Activated naive CD8-positive, alpha-beta T cell treated with anti-CD3 and anti-CD28 coated beads, Interleukin-2, amount 50 U/mL, for 24 hours (primary cell): ENCODE results near the gene CEL.

Experiments
- ATAC-seq: fragments of 150-1000 bp; cut with Tn5 transposase; one replicate; pipeline ENCODE4 v1.10.0; 2021
- DNase-seq: peaks from one replicate; pipeline ENCODE4 v3.0.0; 2021
- H3K27ac Mint-ChIP-seq: one replicate; pipeline ENCODE4 v1.8.0; 2021; ENCODE audit warnings: mild to moderate bottlenecking, mixed read lengths
- H3K27me3 Mint-ChIP-seq: one replicate; pipeline ENCODE4 v1.8.0; 2021; ENCODE audit warnings: mixed read lengths
- H3K36me3 Mint-ChIP-seq: one replicate; pipeline ENCODE4 v1.8.0; 2021; ENCODE audit warnings: low read depth, mixed read lengths
- H3K4me1 Mint-ChIP-seq: one replicate; pipeline ENCODE4 v1.8.0; 2021; ENCODE audit warnings: mixed read lengths
- H3K4me3 Mint-ChIP-seq: one replicate; pipeline ENCODE4 v1.8.0; 2021; ENCODE audit warnings: mild to moderate bottlenecking, moderate library complexity, mixed read lengths
- H3K9me3 Mint-ChIP-seq: one replicate; pipeline ENCODE4 v1.8.0; 2021; ENCODE audit warnings: mixed read lengths

The CEL gene

DNA sequence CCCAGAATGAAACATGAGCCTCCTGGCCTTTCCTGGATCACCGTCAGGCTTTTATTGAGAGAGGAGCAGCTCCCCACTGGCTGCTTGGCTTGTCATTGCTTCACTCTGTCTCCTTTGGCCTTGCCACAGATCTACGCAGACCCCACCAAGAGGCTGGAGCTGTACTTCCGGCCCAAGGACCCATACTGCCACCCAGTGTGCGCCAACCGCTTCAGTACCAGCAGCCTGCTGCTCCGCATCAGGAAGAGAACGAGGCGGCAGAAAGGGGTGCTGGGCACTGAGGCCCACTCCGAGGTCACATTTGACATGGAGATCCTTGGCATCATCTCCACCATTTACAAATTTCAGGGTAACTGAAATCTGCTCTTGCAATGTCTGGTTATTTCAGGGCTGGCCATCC lies 19.8 kb upstream of the CEL start:
- H3K27me3 Mint-ChIP-seq: no peaks in the 10 kb centered on the region
- no peak overlapping the region for H3K27ac Mint-ChIP-seq
- no peak overlapping the region for H3K4me3 Mint-ChIP-seq
- H3K9me3 Mint-ChIP-seq: no peaks in the 10 kb centered on the region
- ATAC-seq: no peak
- H3K36me3 Mint-ChIP-seq: peaks cover 25% of the 10 kb centered on the region
- no peak for DNase-seq
- peaks cover 11% of the 10 kb centered on the region for H3K4me1 Mint-ChIP-seq

DNA sequence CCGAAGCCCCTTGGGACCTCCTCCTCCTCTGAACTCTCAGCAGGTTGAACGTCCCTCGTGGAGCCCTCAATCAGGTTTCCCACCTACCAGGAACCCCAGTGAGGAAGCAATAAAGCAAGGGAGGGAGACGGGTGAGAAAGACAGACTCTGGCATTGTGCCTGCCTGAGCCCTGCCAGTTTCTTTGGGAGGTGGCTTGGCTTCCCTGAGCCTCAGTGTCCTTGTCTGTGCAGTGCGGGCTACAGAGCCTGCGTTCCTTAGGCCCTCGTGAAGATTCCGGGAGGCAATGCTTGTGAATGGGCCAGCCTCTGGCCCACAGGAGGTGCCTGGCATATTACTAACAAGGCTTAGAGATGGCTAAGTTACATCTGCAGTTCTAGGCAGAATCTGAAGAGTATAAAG lies 19.1 kb upstream of the CEL start:
- Mint-ChIP-seq H3K4me1 (peaks cover 10% of the 10 kb centered on the region), H3K36me3 (peaks cover 25% of the 10 kb centered on the region), H3K27ac (no peak overlapping the region), H3K4me3 (no peak overlapping the region), H3K9me3 (no peaks in the 10 kb centered on the region), H3K27me3 (no peaks in the 10 kb centered on the region)
- DNase-seq: no peak
- no peak for ATAC-seq

GRCh38 chr9:133043449-133044035 lies 18.2 kb upstream of the CEL start:
- no peaks in the 10 kb centered on the region for H3K9me3 Mint-ChIP-seq
- no peak overlapping the region for H3K4me3 Mint-ChIP-seq
- H3K4me1 Mint-ChIP-seq: peaks cover 7% of the 10 kb centered on the region
- no peak overlapping the region for H3K27ac Mint-ChIP-seq
- no peaks in the 10 kb centered on the region for H3K27me3 Mint-ChIP-seq
- peaks cover 25% of the 10 kb centered on the region for H3K36me3 Mint-ChIP-seq
- ATAC-seq (no peak), DNase-seq (no peak)

- Mint-ChIP-seq H3K27me3 (no peaks in the 10 kb centered on the region), H3K4me1 (peaks cover 7% of the 10 kb centered on the region), H3K27ac (no peak overlapping the region), H3K4me3 (no peak overlapping the region), H3K36me3 (peaks cover 25% of the 10 kb centered on the region), H3K9me3 (no peaks in the 10 kb centered on the region)
- DNase-seq (no peak), ATAC-seq (no peak)
Measured at GRCh38 chr9:133044125-133044524, 17.7 kb upstream of the CEL start.

DNA sequence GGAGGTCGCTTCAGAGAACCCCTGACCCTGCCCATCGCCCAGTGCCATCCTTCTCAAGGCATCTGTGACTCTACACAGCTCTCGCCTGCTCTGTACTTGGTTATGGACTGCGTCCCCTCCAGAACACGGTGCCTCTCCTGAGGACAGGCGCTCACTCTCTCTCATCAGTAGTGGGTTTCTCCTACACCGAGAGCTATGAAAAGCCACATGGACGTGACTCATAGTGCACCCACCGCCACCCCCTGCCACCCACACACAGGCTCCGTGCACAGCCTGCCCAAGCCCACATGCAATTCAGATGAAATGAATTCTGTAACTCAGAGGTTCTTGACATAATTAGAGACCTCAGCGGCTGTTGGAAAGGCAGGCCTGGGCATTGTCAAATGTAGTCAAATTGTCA lies 17.1 kb upstream of the CEL start:
- no peak overlapping the region for H3K4me3 Mint-ChIP-seq
- H3K36me3 Mint-ChIP-seq: peaks cover 30% of the 10 kb centered on the region
- H3K4me1 Mint-ChIP-seq: peaks cover 7% of the 10 kb centered on the region
- H3K27me3 Mint-ChIP-seq: no peaks in the 10 kb centered on the region
- ATAC-seq: no peak
- DNase-seq: no peak
- H3K27ac Mint-ChIP-seq: no peak overlapping the region
- H3K9me3 Mint-ChIP-seq: no peaks in the 10 kb centered on the region

- ATAC-seq (no peak), DNase-seq (no peak)
- Mint-ChIP-seq H3K4me1 (peaks cover 7% of the 10 kb centered on the region), H3K4me3 (no peak overlapping the region), H3K36me3 (peaks cover 34% of the 10 kb centered on the region), H3K27me3 (no peaks in the 10 kb centered on the region), H3K27ac (no peak overlapping the region), H3K9me3 (no peaks in the 10 kb centered on the region)
Measured at GRCh38 chr9:133045132-133045531, 16.6 kb upstream of the CEL start.

GRCh38 chr9:133046196-133046899 lies 15.4 kb upstream of the CEL start:
- Mint-ChIP-seq H3K4me3 (no peak overlapping the region), H3K9me3 (no peaks in the 10 kb centered on the region), H3K27ac (peak overlapping the region; percentile 35), H3K4me1 (peaks cover 7% of the 10 kb centered on the region), H3K36me3 (peaks cover 40% of the 10 kb centered on the region), H3K27me3 (no peaks in the 10 kb centered on the region)
- ATAC-seq (no peak), DNase-seq (no peak)

- DNase-seq (no peak), ATAC-seq (no peak)
- peaks cover 40% of the 10 kb centered on the region for H3K36me3 Mint-ChIP-seq
- H3K9me3 Mint-ChIP-seq: no peaks in the 10 kb centered on the region
- peaks cover 7% of the 10 kb centered on the region for H3K4me1 Mint-ChIP-seq
- H3K27ac Mint-ChIP-seq: no peak overlapping the region
- H3K4me3 Mint-ChIP-seq: no peak overlapping the region
- no peaks in the 10 kb centered on the region for H3K27me3 Mint-ChIP-seq
Measured at GRCh38 chr9:133046900-133047295, 14.9 kb upstream of the CEL start.

- H3K27ac Mint-ChIP-seq: no peak overlapping the region
- H3K4me3 Mint-ChIP-seq: no peak overlapping the region
- no peaks in the 10 kb centered on the region for H3K27me3 Mint-ChIP-seq
- ATAC-seq (peak; percentile 65), DNase-seq (no peak)
- no peaks in the 10 kb centered on the region for H3K9me3 Mint-ChIP-seq
- peaks cover 37% of the 10 kb centered on the region for H3K36me3 Mint-ChIP-seq
- peaks cover 7% of the 10 kb centered on the region for H3K4me1 Mint-ChIP-seq
Measured at GRCh38 chr9:133048595-133048994, 13.2 kb upstream of the CEL start.

GRCh38 chr9:133049043-133049442 lies 12.7 kb upstream of the CEL start:
- ATAC-seq (no peak), DNase-seq (no peak)
- Mint-ChIP-seq H3K27me3 (no peaks in the 10 kb centered on the region), H3K36me3 (peaks cover 40% of the 10 kb centered on the region), H3K27ac (no peak overlapping the region), H3K4me3 (no peak overlapping the region), H3K4me1 (peaks cover 7% of the 10 kb centered on the region), H3K9me3 (no peaks in the 10 kb centered on the region)

- ATAC-seq: no peak
- Mint-ChIP-seq H3K36me3 (peaks cover 37% of the 10 kb centered on the region), H3K4me3 (no peak overlapping the region), H3K27ac (no peak overlapping the region), H3K4me1 (no peaks in the 10 kb centered on the region), H3K27me3 (no peaks in the 10 kb centered on the region), H3K9me3 (no peaks in the 10 kb centered on the region)
- DNase-seq: no peak
Measured at GRCh38 chr9:133050142-133050541, 11.6 kb upstream of the CEL start.

DNA sequence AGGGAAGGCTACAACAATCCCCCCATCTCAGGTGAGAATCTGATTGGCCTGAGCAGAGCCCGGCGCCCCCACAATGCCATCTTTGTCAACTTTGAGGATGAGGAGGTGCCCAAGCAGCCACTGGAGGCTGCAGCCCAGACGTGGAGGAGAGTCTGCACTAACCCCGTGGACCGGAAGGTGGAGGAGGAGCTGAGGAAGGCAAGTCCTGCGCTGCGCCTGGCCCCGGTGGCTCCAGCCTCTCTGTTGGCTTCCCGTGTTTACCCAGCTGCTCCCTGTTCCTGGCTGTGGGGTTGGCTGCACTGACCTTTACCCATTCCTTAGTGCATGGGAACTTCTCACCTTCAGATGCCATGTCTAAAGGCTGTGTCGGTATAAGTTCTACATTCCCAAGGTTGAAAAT lies 11.0 kb upstream of the CEL start:
- Mint-ChIP-seq H3K27me3 (no peaks in the 10 kb centered on the region), H3K36me3 (peaks cover 35% of the 10 kb centered on the region), H3K27ac (no peak overlapping the region), H3K9me3 (no peaks in the 10 kb centered on the region), H3K4me1 (peaks cover 1% of the 10 kb centered on the region), H3K4me3 (no peak overlapping the region)
- DNase-seq (no peak), ATAC-seq (no peak)

DNA sequence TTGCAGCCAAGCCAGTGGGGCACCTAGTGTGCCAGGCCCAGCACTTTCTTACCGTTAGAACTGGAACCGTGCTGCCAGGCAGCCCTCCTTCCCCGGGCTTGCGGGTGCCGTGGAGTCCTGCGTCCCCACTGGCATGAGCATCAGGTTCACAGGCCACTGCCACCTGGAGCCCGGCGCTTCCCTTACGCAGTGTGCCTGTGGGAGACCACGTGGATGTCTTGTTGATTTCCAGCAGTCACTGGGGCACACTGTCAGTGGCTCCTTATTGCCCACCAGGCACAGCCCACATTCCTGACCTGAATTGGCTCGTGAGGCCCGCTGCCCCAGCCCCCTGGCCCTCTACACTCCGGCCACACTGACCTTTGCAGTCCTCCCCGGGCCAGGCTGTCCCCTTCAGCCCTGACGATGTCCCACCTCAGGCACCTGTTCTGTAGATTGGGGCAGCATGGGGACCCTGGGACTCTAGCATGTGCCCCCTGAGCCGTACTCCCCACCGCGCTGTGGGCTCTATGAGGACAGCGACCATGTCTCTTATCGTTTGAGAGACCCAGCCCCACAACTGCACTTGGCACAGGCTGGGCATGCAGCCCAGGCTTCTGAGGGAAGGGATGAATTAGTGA lies 10.4 kb upstream of the CEL start:
- ATAC-seq (no peak), DNase-seq (no peak)
- Mint-ChIP-seq H3K9me3 (no peaks in the 10 kb centered on the region), H3K4me3 (no peak overlapping the region), H3K27ac (no peak overlapping the region), H3K27me3 (no peaks in the 10 kb centered on the region), H3K36me3 (peaks cover 33% of the 10 kb centered on the region), H3K4me1 (peaks cover 7% of the 10 kb centered on the region)

DNA sequence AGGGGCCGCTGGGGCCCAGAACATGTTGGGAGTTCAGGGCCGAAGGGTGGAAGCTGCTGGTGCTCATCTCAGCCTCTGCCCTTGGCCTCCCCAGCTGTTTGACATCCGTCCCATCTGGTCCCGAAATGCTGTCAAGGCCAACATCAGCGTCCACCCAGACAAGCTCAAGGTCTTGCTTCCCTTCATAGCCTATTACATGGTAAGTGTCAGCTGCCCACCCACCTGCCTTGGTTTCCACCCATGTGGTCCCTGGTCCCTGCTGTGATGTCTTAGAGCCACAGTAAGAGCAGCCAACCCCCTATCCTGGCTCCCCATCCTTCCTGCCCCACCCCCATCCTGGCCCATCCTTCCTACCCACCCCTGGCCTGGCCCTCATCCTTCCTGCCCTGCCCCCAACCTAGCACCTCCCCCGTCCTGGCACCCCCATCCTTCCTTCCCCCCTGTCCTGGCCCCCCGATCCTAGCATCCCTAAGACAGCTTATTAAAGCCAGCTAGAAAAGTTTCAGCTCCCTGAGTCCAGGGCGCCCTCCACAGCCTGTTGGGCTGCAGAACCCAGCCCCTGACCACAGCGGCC lies 9.7 kb upstream of the CEL start:
- ATAC-seq: no peak
- peaks cover 10% of the 10 kb centered on the region for H3K4me1 Mint-ChIP-seq
- H3K27ac Mint-ChIP-seq: no peak overlapping the region
- H3K36me3 Mint-ChIP-seq: peaks cover 32% of the 10 kb centered on the region
- H3K9me3 Mint-ChIP-seq: no peaks in the 10 kb centered on the region
- no peaks in the 10 kb centered on the region for H3K27me3 Mint-ChIP-seq
- no peak overlapping the region for H3K4me3 Mint-ChIP-seq
- no peak for DNase-seq

DNA sequence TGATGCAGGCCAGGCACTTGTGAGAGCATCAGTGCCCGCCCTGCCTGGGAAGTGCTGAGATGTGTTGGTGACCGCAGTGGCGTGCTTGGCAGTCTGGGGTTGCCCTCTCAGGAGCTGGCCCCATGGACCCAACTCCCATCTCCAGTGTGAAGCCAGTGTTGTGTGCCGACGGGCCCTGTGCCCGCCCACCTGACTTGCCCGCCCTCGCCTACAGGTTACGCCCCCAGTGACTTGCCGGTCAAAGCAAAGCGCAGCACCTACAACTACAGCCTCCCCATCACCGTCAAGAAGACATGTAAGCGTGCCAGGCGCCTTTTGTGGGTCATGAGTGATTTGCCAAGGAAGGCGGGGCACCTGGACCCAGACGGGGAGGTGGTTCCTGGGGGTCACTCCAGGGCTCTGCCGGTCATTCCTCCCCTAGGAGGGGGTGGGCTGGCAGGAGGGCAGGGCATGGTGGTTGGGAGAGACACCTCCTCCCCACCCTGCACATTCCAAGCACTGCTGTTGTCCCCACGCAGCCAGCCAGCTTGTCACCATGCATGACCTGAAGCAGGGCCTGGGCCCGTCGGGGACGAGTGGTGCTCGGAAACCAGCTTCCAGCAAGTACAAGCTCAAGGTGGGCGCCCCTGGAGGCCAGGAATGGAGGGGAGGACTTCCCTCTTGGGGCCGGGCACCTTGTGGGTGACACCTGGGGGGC lies 7.4 kb upstream of the CEL start:
- H3K9me3 Mint-ChIP-seq: no peaks in the 10 kb centered on the region
- H3K36me3 Mint-ChIP-seq: peaks cover 43% of the 10 kb centered on the region
- no peak overlapping the region for H3K27ac Mint-ChIP-seq
- H3K4me1 Mint-ChIP-seq: peaks cover 28% of the 10 kb centered on the region
- ATAC-seq (no peak), DNase-seq (no peak)
- H3K27me3 Mint-ChIP-seq: no peaks in the 10 kb centered on the region
- no peak overlapping the region for H3K4me3 Mint-ChIP-seq
